Upper lobe of left lung (tissue), 6 donors: ENCODE results near the gene NPHS1. TPM values are rescaled to one million over a fixed set of nuclear protein-coding genes. Genes with fewer than 3 reads are reported as not detected.

Source experiments
- ATAC-seq, 2 donors: fragments of 200-7000 bp; cut with Tn5 transposase; one replicate each; pipeline ENCODE4 v1.9.1; 2022; ENCODE audit warnings: mild to moderate bottlenecking in 2 of 2, moderate library complexity in 2 of 2; ENCODE audit not compliant: low FRiP score in 2 of 2
- DNase-seq, 2 donors: peaks; one replicate each; pipeline ENCODE4 v3.0.0-alpha.2; 2019 to 2020
- H3K27ac ChIP-seq, 4 donors: fragments of 200-600 bp; sonication (generic); one replicate each; pipeline ENCODE4 v1.5.1; 2016 to 2019
- H3K27me3 ChIP-seq, 4 donors: fragments of 200-600 bp; sonication (generic); one replicate each; pipeline ENCODE4 v1.5.1; 2017 to 2019
- H3K36me3 ChIP-seq, 4 donors: fragments of 200-600 bp; sonication (generic); one replicate each; pipeline ENCODE4 v1.5.1; 2016 to 2019
- H3K4me1 ChIP-seq, 4 donors: fragments of 200-600 bp; sonication (generic); one replicate each; pipeline ENCODE4 v1.5.1; 2018 to 2019
- H3K4me3 ChIP-seq, 4 donors: fragments of 200-600 bp; sonication (generic); one replicate each; pipeline ENCODE4 v1.5.1; 2017 to 2019; ENCODE audit warnings: mild to moderate bottlenecking in 2 of 4, moderate library complexity in 1 of 4
- H3K9me3 ChIP-seq, 4 donors: fragments of 200-600 bp; sonication (generic); one replicate each; pipeline ENCODE4 v1.5.1; 2018 to 2019
- EP300 ChIP-seq, 4 donors: sonication (generic); formaldehyde crosslinking; IDR thresholded peaks; one replicate each; pipeline ENCODE4 v1.5.1; 2017; ENCODE audit warnings: antibody characterized with exemption in 4 of 4, control low read depth in 2 of 4
- POLR2A ChIP-seq, 4 donors: fragments of 450-650 bp; IDR thresholded peaks; one replicate each; pipeline ENCODE4 v1.5.1; 2016 to 2017; ENCODE audit warnings: antibody characterized with exemption in 4 of 4, mild to moderate bottlenecking in 2 of 4
- POLR2AphosphoS5 ChIP-seq, 2 donors: sonication (generic); formaldehyde crosslinking; IDR thresholded peaks; one replicate each; pipeline ENCODE4 v1.5.1; 2017; ENCODE audit warnings: antibody characterized with exemption in 2 of 2
- WGBS, 2 donors: methylation state at CpG; one replicate each; pipeline ENCODE4 v1.1.5; 2017 to 2018; 5-methylcytosine and 5-hydroxymethylcytosine counted together
- total RNA-seq, 6 donors: library from RNA; depleted of rRNA in 4 of 6; stranded (reverse); fragments of >200 nt in 4 of 6; gene quantifications; one replicate each; pipeline versions ENCODE4 v1.1.0 to v1.2.1, GENCODE V29; 2016 to 2021
- TF ChIP-seq, protein P1 (sequence below), 6 experiments: fragments of 450-650 bp in 4 of 6; fragments of 200-600 bp in 2 of 6; sonication (generic) in 2 of 6; IDR thresholded peaks; one replicate each; pipeline ENCODE4 v1.5.1; 2016 to 2019; ENCODE audit warnings: antibody characterized with exemption in 6 of 6
- donor health status: DM: no; HTN: no; CAD: no; lungs with moderate emphysema.
- donor health status: DM: no; HTN: yes; CAD: no; lungs with severe emphysema.

Gene NPHS1
- total RNA-seq, 6 donors from 2014 or later = not detected

DNA sequence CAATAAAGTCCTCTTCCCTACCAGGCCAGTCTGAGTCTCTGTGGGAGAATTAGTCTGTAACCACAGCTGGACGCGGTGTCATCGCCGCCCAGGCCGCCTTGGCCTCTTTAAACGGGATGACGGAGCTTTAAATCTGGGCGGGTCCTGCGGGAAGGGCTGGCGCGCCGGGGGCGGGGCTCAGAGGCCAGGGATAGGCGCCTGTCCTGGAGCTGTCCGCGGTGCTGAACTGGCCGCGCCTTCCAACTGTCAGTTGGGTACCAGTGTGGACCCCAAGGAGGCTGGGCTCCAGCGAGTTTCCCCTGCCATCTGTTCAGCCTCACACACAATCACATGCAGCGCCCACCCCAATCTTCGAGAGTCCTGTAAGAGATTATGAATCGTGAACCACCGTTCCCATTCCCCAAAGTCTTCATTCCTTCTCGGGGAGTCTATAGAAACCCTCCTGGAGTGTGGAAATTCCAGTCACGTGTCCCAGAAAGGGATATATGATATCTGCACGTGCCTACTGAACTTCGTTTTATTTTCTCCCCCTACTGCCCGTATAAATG lies 27.5 kb upstream of the NPHS1 start:
- Histone ChIP-seq H3K9me3 (no peaks in the 10 kb centered on the region), H3K4me1 (peaks cover 0 to 5% (median 0%) of the 10 kb centered on the region in 4 donors), H3K27me3 (peaks cover 0 to 8% (median 1%) of the 10 kb centered on the region in 4 donors), H3K27ac (no peak overlapping the region), H3K36me3 (no peaks in the 10 kb centered on the region), H3K4me3 (no peak overlapping the region)
- ATAC-seq (peak; percentile 88 to 97), DNase-seq (peak; percentile 88 to 98)
- TF ChIP-seq, protein P1, sequence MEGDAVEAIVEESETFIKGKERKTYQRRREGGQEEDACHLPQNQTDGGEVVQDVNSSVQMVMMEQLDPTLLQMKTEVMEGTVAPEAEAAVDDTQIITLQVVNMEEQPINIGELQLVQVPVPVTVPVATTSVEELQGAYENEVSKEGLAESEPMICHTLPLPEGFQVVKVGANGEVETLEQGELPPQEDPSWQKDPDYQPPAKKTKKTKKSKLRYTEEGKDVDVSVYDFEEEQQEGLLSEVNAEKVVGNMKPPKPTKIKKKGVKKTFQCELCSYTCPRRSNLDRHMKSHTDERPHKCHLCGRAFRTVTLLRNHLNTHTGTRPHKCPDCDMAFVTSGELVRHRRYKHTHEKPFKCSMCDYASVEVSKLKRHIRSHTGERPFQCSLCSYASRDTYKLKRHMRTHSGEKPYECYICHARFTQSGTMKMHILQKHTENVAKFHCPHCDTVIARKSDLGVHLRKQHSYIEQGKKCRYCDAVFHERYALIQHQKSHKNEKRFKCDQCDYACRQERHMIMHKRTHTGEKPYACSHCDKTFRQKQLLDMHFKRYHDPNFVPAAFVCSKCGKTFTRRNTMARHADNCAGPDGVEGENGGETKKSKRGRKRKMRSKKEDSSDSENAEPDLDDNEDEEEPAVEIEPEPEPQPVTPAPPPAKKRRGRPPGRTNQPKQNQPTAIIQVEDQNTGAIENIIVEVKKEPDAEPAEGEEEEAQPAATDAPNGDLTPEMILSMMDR (IDR thresholded peaks at IDR 0.05) = no peak
- TF ChIP-seq POLR2AphosphoS5 (IDR thresholded peaks at IDR 0.05) = peak in 1 of 2 donors; percentile 39
- WGBS, 2 donors = 2 to 6% methylated on average over 15 to 28 of the region's 28 CpGs

DNA sequence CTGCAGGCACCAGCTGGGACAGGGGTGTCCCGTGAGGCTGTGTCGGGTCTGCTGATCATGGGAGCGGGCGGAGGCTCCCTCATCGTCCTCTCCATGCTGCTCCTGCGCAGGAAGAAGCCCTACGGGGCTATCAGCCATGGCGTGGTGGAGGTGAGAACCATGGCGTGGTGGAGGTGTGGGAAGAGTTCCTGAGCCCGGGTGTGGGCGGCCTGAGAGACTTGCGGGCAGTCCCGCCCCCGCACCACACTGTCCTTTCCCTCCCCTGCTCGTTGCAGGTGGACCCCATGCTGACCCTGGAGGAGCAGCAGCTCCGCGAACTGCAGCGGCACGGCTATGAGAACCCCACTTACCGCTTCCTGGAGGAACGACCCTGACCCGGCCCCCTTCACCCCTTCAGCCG lies 26.8 kb upstream of the NPHS1 start:
- peaks cover 0 to 8% (median 1%) of the 10 kb centered on the region in 4 donors for H3K27me3 ChIP-seq
- no peak overlapping the region for H3K4me3 ChIP-seq
- DNase-seq (peak in 1 of 2 donors; percentile 59), ATAC-seq (peak in 1 of 2 donors; percentile 9)
- H3K4me1 ChIP-seq = peaks cover 0 to 5% (median 0%) of the 10 kb centered on the region in 4 donors
- no peak overlapping the region for H3K27ac ChIP-seq
- 25 to 54% methylated on average over 8 to 23 of the region's 23 CpGs for WGBS, 2 donors
- no peaks in the 10 kb centered on the region for H3K36me3 ChIP-seq
- H3K9me3 ChIP-seq = no peaks in the 10 kb centered on the region
- TF ChIP-seq, protein P1 (IDR thresholded peaks at IDR 0.05) = no peak
- TF ChIP-seq POLR2AphosphoS5 (IDR thresholded peaks at IDR 0.05) (no peak), EP300 (IDR thresholded peaks at IDR 0.05) (no peak), POLR2A (IDR thresholded peaks at IDR 0.05) (no peak)

DNA sequence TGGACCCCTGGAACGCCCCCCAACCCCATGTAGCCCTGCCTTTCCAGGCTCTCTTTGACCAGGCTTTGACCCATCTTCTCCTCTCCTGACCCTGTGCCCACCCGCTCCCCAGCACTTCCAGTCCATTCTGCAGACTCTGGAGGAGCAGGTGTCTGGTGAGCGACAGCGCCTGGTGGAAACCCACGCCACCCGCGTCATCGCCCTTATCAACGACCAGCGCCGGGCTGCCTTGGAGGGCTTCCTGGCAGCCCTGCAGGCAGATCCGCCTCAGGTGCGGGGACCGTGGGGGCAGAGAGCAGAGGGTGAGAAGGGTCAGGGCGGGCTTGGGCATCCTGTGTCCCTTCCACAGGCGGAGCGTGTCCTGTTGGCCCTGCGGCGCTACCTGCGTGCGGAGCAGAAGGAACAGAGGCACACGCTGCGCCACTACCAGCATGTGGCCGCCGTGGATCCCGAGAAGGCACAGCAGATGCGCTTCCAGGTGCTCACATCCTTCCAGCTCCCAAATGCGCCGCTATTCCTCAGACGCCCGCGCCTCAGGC lies 22.2 kb upstream of the NPHS1 start:
- no peak for DNase-seq
- Histone ChIP-seq H3K4me1 (peaks cover 7 to 10% (median 8%) of the 10 kb centered on the region in 4 donors), H3K9me3 (no peaks in the 10 kb centered on the region), H3K27me3 (peaks cover 0 to 18% (median 12%) of the 10 kb centered on the region in 4 donors), H3K27ac (no peak overlapping the region), H3K4me3 (no peak overlapping the region), H3K36me3 (no peaks in the 10 kb centered on the region)
- ATAC-seq = no peak
- TF ChIP-seq POLR2A (IDR thresholded peaks at IDR 0.05) (no peak), EP300 (IDR thresholded peaks at IDR 0.05) (no peak), POLR2AphosphoS5 (IDR thresholded peaks at IDR 0.05) (no peak)
- TF ChIP-seq, protein P1 (IDR thresholded peaks at IDR 0.05) = no peak
- WGBS, 2 donors = 92 to 93% methylated on average over 29 to 32 of the region's 32 CpGs

DNA sequence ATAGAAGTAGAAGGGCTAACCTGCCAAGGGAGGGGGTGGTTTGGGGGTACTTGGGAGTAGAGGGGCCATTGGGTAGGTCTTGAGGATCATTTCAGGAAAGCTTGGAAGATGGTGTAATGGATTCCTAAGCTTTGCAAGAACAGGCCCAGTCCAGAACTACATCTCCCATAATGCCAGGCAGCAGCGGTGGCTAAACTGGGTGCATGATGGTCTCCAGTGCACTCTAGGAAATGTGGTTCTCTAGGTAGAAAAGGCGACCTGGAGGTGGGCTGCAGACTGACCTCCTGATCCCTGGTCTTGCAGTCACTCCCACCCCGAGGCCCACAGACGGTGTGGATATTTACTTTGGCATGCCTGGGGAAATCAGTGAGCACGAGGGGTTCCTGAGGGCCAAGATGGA lies 19.9 kb upstream of the NPHS1 start:
- Histone ChIP-seq H3K4me1 (peaks cover 16 to 26% (median 22%) of the 10 kb centered on the region in 4 donors), H3K27ac (no peak overlapping the region), H3K36me3 (no peaks in the 10 kb centered on the region), H3K4me3 (no peak overlapping the region), H3K9me3 (no peaks in the 10 kb centered on the region), H3K27me3 (peaks cover 0 to 30% (median 10%) of the 10 kb centered on the region in 4 donors)
- 80 to 82% methylated on average over 5 of the region's 5 CpGs for WGBS, 2 donors
- ATAC-seq (no peak), DNase-seq (no peak)
- TF ChIP-seq POLR2A (IDR thresholded peaks at IDR 0.05) (no peak), EP300 (IDR thresholded peaks at IDR 0.05) (no peak), POLR2AphosphoS5 (IDR thresholded peaks at IDR 0.05) (no peak)
- TF ChIP-seq, protein P1 (IDR thresholded peaks at IDR 0.05) = no peak

DNA sequence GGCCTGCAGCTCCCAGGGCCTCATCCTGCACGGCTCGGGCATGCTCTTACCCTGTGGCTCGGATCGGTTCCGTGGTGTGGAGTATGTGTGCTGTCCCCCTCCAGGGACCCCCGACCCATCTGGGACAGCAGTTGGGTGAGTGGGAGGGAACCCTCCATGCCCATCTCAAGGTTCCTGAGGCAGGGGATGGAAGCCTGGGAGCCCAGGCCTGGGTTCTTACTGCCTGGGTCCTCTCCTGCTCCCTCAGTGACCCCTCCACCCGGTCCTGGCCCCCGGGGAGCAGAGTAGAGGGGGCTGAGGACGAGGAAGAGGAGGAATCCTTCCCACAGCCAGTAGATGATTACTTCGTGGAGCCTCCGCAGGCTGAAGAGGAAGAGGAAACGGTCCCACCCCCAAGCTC lies 19.3 kb upstream of the NPHS1 start:
- Histone ChIP-seq H3K27ac (no peak overlapping the region), H3K4me1 (peaks cover 16 to 26% (median 22%) of the 10 kb centered on the region in 4 donors), H3K36me3 (no peaks in the 10 kb centered on the region), H3K9me3 (no peaks in the 10 kb centered on the region), H3K27me3 (peaks cover 0 to 30% (median 10%) of the 10 kb centered on the region in 4 donors), H3K4me3 (no peak overlapping the region)
- DNase-seq = no peak
- ATAC-seq = no peak
- TF ChIP-seq, protein P1 (IDR thresholded peaks at IDR 0.05) = no peak
- TF ChIP-seq POLR2AphosphoS5 (IDR thresholded peaks at IDR 0.05) = no peak
- 69 to 77% methylated on average over 12 of the region's 12 CpGs for WGBS, 2 donors
